ENCODE measurements around the gene SRSF3.

The SRSF3 gene

GRCh38 chr6:36594029-36594815, at the start of gene SRSF3:
TSS of gene SRSF3 (plus strand) at chr6:36594362. CDS start at chr6:36596763, 2,401 bp downstream.
- H3K79me2 ChIP-seq = peaks cover 43% of the 10 kb centered on the region
- H3K36me3 ChIP-seq (ENCODE audit: control insufficient read depth, insufficient read depth, low read length) = no peaks in the 10 kb centered on the region
- peak within 1 kb of the TSS; percentile 89 for H3K4me2 ChIP-seq (ENCODE audit: low read length)
- H2AFZ ChIP-seq = peak within 1 kb of the TSS; percentile 89
- peak within 1 kb of the TSS; percentile 44 for H3K9ac ChIP-seq
- H3K27me3 ChIP-seq (ENCODE audit: control insufficient read depth, insufficient read depth, low read length) = no peaks in the 10 kb centered on the region
- peak; percentile 67 for TF ChIP-seq CTCF (IDR thresholded peaks at IDR 0.05)
- H3K4me3 ChIP-seq (ENCODE audit: low read depth, low read length) = peak within 1 kb of the TSS; percentile 95
- H3K9me3 ChIP-seq (ENCODE audit: control insufficient read depth, low read length) = no peaks in the 10 kb centered on the region
- peaks cover 23% of the 10 kb centered on the region for H3K4me1 ChIP-seq
- H3K27ac ChIP-seq = peak within 1 kb of the TSS; percentile 98

GRCh38 chr6:36545767-36546307, 48.3 kb upstream of the SRSF3 start:
- Histone ChIP-seq H3K27me3 (ENCODE audit: control insufficient read depth, insufficient read depth, low read length) (no peaks in the 10 kb centered on the region), H2AFZ (peak overlapping the region; percentile 95), H3K4me2 (ENCODE audit: low read length) (peak overlapping the region; percentile 78), H3K4me1 (peaks cover 5% of the 10 kb centered on the region), H3K9me3 (ENCODE audit: control insufficient read depth, low read length) (no peaks in the 10 kb centered on the region), H3K4me3 (ENCODE audit: low read depth, low read length) (peak overlapping the region; percentile 98), H3K79me2 (peaks cover 26% of the 10 kb centered on the region), H3K9ac (no peak overlapping the region), H3K27ac (peak overlapping the region; percentile 78), H3K36me3 (ENCODE audit: control insufficient read depth, insufficient read depth, low read length) (no peaks in the 10 kb centered on the region)
- no peak for TF ChIP-seq CTCF (IDR thresholded peaks at IDR 0.05)

- Histone ChIP-seq H3K4me2 (ENCODE audit: low read length) (peak overlapping the region; percentile 78), H3K27me3 (ENCODE audit: control insufficient read depth, insufficient read depth, low read length) (no peaks in the 10 kb centered on the region), H3K9ac (no peak overlapping the region), H3K27ac (peak overlapping the region; percentile 78), H3K4me3 (ENCODE audit: low read depth, low read length) (peak overlapping the region; percentile 98), H3K36me3 (ENCODE audit: control insufficient read depth, insufficient read depth, low read length) (no peaks in the 10 kb centered on the region), H3K4me1 (peaks cover 5% of the 10 kb centered on the region), H2AFZ (peak overlapping the region; percentile 95), H3K9me3 (ENCODE audit: control insufficient read depth, low read length) (no peaks in the 10 kb centered on the region), H3K79me2 (peaks cover 26% of the 10 kb centered on the region)
- no peak for TF ChIP-seq CTCF (IDR thresholded peaks at IDR 0.05)
These were observed 47.7 kb upstream of the SRSF3 start for GRCh38 chr6:36546308-36546919.

- H3K27me3 ChIP-seq (ENCODE audit: control insufficient read depth, insufficient read depth, low read length) = no peaks in the 10 kb centered on the region
- peak within 1 kb of the TSS; percentile 95 for H2AFZ ChIP-seq
- H3K4me1 ChIP-seq = peaks cover 5% of the 10 kb centered on the region
- H3K4me3 ChIP-seq (ENCODE audit: low read depth, low read length) = peak within 1 kb of the TSS; percentile 98
- no peaks in the 10 kb centered on the region for H3K36me3 ChIP-seq (ENCODE audit: control insufficient read depth, insufficient read depth, low read length)
- peak; percentile 5 for TF ChIP-seq CTCF (IDR thresholded peaks at IDR 0.05)
- H3K79me2 ChIP-seq = peaks cover 21% of the 10 kb centered on the region
- peak within 1 kb of the TSS; percentile 78 for H3K27ac ChIP-seq
- peak within 1 kb of the TSS; percentile 73 for H3K9ac ChIP-seq
- H3K9me3 ChIP-seq (ENCODE audit: control insufficient read depth, low read length) = no peaks in the 10 kb centered on the region
- H3K4me2 ChIP-seq (ENCODE audit: low read length) = peak within 1 kb of the TSS; percentile 78
These were observed 47.1 kb upstream of the SRSF3 start, which contains the start of gene STK38 for GRCh38 chr6:36546920-36547645. TSS of gene STK38 (minus strand) at chr6:36547479. CDS start at chr6:36540202, 7,277 bp downstream.
